HG02623 (cell line): ENCODE results near the gene FAM193A.
"Not testable (repeated sequence)": the region's sequence is repeated elsewhere in the genome, so short reads cannot be mapped to it uniquely, and the experiment has no call there.

Experiments
- ATAC-seq: cut with Tn5 transposase; IDR thresholded peaks from one replicate; pipeline ENCODE4 v1.9.1; 2021; ENCODE audit warnings: moderate library complexity; ENCODE audit not compliant: unreplicated experiment

The FAM193A gene

DNA sequence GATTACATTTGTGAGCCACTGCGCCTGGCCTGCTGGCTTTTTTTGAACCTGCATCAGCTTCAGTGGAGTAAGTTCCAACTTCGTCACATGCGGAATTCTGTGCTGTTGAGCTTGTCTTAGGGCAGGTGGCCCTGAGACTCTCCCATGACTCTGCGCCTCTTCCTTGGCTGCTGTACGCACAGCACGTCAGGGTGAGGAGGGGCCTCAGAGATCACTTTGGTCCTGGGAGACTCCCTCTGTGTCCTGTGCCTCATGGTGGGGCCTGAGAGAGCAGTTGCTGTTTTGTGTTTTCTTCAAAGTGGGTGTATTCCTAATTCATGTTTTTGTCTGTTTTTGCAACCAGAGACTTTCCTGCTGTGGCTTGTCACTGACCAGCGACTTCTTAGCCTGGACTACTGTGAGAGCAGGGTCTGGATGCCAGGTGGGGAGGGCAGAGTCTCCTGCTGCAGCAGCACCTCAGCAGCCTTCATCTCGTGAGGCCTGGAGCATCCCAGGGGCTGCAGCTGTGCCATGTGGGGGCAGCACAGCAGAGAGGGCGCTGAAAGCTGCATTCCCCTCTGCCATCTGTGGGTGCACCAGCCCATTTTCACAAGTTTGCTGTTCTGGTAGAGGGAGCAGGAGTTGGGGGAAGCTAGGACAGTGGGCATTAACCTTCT lies 111.8 kb downstream of the FAM193A start:
- no peak for ATAC-seq

DNA sequence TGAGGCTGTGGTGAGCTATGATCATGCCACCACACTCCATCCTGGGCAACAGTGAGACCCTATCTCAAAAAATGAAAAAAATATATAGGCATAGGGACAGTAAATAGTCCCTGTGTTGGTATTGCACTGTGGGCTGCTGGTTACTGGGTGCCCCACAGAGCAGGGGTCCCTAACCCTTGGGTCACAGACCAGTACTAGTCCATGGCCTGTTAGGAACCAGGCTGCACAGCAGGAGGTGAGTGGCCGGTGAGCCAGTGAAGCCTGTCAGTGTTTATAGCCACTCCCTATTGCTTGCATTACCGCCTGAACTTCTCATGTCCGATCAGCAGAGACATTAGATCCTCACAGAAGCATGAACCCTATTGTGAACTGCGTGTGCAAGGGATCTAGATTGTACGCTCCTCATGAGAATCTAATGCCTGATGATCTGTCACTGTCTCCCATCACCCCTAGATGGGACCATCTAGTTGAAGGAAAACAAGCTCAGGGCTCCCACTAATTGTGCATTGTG lies 113.2 kb downstream of the FAM193A start:
- no peak for ATAC-seq

DNA sequence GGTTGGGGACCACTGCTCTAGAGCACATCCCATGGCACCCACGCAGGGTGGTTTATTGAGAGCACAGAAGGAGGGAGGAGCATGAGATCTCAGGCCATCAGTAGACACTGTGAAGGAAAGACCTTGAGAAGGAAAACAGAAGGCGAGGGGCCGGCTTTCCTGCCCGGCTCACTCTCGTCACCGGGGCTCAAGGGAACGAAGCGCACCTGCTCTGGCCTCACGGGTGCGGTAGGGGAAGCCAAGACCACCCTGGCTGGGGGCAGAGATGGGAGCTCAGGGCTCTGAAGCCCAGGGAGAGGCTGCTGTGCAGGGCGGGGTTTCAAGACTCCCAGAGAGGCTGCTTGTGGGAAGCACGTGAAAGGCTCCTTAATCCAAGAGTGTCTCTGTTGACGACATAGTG lies 113.8 kb downstream of the FAM193A start:
- no peak for ATAC-seq

DNA sequence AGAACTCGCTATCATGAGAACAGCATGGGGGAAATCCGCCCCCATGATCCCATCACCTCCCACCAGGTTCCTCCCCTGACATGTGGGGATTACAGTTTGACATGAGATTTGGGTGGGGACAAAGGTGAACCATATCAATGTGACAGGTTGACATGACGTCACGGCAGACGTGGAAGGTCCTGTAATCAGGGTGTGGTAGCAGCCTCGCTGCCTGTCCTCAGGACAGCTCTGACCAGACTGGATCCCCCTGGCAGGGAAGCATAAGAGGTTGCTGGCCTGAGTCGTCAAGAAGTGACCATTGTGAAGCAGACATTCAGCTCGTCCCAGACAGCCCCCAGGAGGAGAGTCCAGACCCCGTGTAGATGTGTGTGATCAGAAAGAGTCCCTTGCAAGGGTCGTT lies 115.1 kb downstream of the FAM193A start:
- no peak for ATAC-seq

DNA sequence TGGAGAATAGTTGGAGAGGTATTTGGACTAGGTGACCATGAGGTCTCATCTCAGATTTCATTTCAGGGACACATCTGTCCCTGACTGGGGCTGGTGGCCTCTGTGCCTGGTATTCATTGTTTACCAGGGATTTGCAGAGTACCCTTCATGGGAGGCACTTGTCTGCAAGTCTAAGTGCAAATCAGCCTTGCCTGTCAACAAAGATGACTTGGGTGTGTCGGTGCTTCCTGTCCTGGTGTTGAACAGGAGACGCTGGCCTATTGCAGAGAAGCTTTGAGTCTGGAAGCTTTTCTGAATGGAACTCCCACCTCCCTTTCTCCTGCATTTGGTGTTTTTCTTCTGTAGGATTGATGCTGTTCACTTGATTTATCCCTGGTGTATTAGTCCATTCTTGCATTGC lies 115.6 kb downstream of the FAM193A start:
- no peak for ATAC-seq

DNA sequence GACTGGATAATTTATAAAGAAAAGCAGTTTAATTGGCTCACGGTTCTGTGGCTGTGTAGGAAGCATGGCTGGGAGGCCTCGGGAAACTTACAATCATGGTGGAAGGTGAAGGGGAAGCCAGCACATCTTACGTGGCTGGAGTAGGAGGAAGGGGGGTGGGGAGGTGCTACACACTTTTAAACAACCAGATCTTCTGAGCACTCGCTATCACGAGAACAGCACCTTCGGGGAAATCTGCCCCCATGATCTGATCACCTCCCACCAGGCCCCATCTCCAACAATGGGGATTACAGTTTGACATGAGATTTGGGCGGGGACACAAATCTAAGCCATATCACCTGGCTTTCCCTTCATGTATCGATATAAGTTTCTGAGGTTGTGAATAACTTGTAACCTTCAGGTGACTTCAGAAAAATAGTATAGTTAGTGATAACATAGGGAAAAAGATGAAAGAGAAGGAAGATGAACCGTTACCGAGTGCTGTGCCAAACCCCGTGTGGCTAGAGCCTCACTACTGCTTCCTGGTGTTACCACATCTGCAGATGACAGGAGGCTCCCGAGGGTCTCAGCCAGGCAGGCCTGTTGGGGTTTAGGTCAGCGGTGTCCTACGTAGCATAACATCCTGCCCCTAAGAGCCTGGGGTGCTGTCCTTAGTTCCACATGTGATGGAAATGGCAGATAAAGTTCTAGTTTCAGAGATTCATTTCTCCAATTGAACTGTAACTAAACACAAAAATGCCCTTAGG lies 116.1 kb downstream of the FAM193A start:
- ATAC-seq = no peak

DNA sequence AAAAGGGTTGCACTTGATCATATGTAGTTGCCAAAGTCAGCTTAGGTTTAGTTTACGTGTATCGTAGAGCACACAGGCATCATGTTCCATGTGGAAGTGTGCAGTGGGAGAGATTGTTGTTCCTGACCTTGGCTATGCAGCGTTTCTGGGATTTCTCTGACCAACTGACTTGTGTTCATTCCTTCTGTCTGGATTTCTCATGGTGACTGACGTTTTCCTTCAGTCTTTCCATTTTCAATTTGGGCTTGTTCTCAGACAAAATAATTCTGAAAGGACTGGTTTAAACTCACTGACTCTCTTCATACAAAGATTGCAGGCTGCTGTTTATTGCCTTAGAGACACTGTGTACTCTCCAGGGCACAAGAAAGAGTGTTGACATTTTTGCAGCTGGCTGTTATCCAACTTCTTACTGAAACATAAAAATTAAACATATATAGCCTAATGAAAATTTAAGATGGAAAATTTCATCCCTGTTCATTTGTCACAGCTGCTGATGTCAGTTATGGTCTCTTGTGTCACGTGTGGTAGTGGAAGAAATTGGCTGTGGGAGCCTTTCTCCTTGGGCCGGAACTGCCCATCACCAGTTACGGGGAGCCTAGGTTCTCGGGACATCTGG lies 124.3 kb downstream of the FAM193A start:
- no peak for ATAC-seq

DNA sequence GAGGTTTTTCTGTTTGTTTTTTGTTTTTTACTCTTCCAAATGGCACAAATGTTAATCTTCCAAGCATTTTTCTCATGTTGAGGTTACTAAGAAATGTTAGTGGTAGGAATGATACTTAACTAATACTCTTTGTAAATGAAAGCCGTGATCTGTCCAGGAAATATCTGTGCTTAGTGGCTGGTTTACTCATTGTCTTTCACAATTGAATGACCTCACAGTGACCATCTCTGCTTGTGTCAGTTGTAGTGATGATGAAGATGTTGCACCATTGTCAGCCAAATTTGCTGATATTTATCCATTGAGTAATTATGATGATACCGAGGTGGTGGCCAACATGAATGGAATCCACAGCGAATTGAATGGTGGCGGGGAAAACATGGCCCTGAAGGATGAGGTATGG lies 126.2 kb downstream of the FAM193A start:
- ATAC-seq = no peak

DNA sequence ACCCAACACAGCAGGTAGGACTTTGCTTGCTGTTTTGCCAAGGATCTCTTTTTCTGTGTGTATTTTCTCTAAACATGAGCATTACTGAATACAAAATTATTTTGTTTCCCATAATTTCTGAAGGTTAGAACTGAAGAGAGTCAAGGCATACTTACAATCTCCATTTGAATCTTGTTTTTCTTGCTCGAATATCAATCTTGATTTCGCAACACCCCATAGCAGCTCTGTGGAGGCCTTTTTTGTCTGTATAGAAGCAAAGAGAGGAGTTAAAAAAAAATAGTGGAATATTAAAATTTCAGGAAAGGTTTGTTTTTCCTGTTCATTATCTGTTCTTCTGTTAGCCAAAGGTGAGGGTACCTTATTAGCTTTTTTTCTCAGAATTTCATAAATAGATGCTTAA lies 126.8 kb downstream of the FAM193A start:
- no peak for ATAC-seq

DNA sequence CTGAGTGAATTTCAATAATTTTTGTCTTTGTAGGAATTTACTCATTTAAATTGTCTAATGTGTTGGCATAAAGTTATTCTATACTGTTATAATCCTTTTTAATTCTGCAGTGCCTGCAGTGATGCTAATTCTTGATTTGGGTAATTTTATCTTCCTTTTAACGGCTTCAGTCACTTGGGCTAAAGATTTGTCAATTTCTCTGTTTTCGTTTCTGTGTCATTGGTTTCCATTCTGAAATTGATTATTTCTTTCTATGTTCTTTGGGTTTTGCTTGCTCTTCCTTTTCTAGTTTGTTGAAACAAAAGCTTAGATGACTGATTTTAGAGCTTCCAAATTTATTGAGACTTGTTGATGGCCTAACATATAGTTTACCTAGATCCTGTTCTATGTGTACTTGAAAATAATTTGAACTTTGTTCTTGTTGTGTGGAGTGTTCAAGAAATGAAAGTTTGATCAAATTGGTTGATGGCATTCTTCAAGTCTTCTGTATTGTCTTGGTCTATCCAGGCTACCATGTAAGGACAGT lies 130.3 kb downstream of the FAM193A start:
- ATAC-seq = no peak

DNA sequence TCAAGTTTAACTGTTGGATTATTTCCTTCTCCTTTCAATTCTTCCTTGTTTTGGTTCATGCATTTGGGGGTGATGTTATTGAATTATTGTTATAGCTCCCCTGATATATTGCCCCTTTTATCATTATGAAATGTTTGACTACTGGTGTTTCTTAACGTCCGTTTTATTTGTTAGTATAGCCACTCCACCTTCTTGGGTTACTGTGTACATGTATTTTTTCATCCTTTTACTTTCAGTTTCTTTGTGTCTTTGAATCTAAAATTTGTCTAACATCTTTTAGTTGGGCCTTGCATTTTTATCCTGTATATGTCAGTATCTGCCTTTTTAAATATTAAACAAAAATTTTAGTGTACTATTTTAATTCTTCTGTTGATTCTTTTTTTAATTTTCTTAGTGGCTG lies 131.0 kb downstream of the FAM193A start:
- no peak for ATAC-seq

DNA sequence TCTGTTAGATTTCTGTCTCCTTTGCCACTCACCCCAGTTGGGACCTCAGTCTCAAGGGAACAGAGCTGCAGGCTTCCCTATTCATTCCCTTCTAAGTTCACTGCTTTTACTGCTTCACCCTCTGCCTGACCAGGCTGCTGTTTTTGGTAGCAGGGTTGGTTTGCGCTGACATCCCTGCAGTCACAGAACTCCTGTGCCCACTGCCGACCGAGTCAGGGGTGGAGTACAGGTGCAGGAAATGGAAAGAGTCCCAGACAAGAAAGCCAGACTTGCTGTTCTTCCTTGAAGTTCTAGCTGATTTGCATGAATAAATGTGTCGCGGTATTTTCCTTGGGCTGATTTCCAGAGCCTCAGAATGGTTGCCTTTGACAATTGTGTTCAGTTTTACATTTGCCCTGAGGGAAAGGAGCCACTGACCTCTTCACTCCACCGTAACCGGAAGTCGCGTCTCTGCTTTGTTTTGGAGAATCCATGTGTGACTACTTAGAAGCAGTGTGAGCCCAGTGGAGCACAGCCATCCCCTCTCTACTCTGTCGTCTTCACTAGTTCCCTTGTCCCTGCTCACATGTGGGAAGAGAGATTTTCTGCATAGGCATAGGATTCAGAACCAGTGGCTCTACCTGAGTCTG lies 134.9 kb downstream of the FAM193A start:
- no peak for ATAC-seq

DNA sequence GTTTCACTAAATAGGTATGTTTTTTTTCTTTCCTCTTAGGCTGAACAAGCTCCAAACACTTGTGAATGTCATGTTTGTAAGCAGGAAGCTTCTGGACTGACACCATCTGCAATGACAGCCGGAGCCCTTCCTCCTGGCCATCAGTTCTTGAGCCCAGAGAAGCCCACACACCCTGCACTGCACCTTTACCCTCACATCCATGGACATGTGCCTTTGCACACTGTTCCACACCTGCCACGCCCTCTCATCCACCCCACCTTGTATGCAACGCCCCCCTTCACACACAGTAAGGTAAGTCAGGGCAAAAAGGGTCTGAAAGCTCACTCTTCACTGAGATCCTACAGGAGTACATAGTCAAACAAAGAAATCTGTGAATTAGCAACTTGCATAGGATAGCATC lies 135.6 kb downstream of the FAM193A start:
- no peak for ATAC-seq

DNA sequence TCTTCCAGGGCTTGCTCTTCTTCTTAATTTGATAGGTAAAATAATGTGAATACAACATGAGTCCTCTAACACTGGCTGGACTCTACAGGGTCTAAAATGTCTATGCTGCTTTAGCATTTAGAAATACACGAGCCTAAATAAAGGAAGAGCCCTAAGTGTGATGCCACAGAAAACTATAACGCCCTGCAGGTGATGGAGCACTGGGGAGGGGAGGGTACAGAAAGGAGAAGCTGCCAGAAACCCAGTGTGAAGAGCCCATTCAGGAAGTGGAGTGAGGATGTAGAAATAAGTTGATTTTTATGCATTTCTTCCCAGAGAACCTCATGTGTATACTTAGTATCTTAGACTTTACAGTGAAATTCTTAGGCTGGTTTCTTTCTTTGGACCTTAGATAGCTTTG lies 136.3 kb downstream of the FAM193A start:
- no peak for ATAC-seq

DNA sequence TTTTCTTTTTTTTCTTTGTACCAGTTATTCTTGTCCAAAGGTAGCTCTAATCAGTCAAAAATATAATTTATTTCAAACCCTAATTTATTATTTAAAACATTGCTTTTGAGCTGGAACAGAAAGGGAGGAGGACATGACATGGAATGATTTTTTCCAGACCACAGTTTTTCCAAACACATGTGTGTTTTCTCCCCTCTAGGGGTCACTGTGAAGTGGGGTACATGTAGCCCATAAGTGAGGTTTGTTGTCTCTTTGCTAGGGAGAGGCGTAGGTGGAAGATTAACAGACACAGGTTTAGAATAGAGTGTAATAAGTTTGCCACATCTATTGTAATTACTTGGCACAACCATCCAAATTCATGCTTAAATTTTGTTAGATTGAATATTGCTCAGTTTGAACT lies 136.7 kb downstream of the FAM193A start:
- ATAC-seq = no peak

DNA sequence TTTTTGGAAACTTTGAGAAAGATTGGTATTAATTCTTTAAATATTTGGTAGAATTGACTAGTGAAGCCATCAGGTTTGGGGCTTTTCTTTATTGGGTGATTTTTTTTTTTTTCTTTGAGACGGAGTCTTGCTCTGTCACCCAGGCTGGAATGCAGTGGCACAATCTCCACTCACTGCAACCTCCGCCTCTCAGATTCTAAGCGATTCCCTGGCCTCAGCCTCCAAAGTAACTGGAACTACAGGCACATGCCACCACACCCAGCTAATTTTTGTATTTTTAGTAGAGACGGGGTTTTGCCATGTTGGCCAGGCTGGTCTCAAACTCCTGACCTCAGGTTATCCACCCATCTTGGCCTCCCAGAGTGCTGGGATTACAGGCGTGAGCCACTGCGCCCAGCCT lies 143.3 kb downstream of the FAM193A start:
- ATAC-seq = not testable (repeated sequence)

DNA sequence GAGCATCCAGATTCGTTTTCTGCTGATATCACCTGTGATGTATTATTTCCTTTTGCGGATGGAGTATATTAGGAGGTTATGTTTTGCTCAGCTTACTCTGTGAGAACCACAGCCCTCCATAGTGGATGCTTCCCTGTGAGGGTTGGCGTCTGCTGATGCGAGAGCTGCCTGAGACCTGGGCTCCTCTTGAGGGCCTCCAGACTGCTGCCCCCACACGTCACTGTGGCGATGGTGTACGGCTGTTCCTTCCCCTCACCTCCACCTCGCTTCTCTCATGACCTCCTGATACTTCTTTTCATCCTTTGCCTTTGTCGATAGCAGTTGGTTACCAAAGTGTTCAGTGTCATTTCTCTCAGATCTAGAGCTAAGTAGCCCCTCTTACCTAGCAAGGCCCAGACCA lies 148.0 kb downstream of the FAM193A start:
- no peak for ATAC-seq

DNA sequence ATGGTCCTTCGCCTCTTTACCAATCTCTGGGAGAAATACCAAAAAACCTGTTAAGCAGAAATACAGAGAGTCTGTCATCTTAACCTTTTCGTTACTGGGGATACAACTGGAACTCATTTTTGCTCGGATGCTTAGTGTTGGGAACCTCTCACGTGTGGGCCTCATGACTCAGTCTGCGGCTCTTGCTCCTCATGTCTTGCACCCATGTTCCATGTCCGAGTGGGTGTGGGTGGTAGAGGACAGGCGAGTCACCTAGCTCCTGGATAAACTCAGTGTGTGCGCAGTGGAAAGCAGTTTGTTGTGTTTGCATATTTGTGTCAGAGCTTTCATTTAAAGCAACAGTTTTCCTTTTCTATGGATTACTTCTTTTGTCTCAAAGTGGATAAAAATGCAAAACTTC lies 149.1 kb downstream of the FAM193A start:
- ATAC-seq = no peak

DNA sequence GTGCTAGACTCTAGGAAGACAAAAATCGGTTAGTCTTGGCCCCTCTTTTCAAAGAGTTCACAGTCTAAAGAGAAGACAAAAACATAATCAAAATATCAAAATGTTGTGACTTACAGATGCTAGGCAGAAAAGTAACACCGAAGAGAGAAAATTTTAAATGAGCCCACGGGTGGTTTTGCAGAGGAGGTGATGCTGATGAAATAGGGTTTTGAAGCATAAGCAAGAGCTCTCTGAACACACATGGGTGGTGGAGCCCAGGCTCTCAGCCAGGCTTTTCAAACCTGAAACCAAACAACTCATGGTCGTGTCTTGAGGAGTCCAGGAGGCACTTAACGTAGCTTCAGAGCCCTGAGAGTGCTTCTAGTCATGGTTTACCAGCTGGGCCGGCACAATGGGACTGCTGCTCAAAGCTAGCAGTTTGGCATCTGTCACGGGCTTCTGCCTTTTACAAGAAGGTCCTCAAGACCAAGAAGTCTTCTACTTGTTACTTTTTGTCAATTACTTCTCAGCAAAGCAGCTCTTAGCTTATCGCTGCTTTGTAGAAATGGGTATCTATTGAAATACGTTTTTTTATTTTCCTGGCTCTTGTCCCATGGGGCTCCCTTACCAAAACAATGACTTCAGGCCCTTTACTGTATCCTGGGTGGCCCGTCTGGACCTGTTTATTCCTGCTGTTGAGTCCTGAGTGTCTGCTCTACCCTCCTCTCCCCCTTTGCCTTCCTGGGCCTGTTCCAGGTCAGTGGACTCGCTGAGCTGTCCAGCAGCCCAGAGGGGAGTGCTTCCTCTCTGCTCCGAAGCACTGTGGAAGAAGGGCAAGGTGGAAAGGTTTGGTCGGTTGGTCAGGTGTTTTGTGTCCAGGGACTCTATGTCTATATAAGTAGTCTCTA lies 150.2 kb downstream of the FAM193A start:
- no peak for ATAC-seq

DNA sequence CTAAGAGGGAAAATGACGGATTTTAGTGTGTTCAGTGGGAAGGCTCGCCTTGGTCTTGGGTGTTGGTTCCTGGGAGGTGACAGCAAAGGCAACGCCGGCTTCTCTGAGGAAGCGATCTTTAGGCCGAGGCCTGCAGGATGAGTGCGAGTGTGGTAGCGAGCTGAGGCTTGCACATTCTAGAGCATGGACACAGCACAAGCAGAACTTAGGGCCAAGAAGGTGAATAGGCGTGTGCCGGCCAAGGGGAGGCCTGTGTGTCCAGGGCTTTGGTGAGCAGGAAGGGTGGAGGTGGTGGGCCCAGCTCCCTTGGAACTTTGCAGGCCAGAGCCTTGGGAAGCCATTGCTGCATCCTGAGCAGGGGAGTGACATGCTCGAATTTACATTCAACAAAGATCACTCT lies 151.8 kb downstream of the FAM193A start:
- ATAC-seq = no peak
